ENCODE measurements around the gene BABAM2.
A peak's percentile ranks its signal among the peaks of the same experiment; 100 is the strongest.

Gene BABAM2

GRCh38 chr2:28269019-28269784 is 378.7 kb downstream of the BABAM2 start:
- DNase-seq = no peak

GRCh38 chr2:28270456-28271152 is 380.1 kb downstream of the BABAM2 start:
- no peak for DNase-seq

- DNase-seq = no peak
Measured at GRCh38 chr2:28271231-28271918, 380.8 kb downstream of the BABAM2 start.

GRCh38 chr2:28271919-28272250 is 381.4 kb downstream of the BABAM2 start:
- DNase-seq = no peak

- DNase-seq = no peak
Measured at GRCh38 chr2:28273751-28274150, 383.2 kb downstream of the BABAM2 start.

- no peak for DNase-seq
Measured at GRCh38 chr2:28274911-28275685, 384.6 kb downstream of the BABAM2 start.

GRCh38 chr2:28276076-28276618 is 385.6 kb downstream of the BABAM2 start:
- peak; percentile 5 for DNase-seq

GRCh38 chr2:28276807-28277206 is 386.3 kb downstream of the BABAM2 start:
- DNase-seq = no peak

- peak; percentile 2 for DNase-seq
Measured at GRCh38 chr2:28277466-28277865, 386.9 kb downstream of the BABAM2 start.

- no peak for DNase-seq
Measured at GRCh38 chr2:28279371-28279770, 388.8 kb downstream of the BABAM2 start.

GRCh38 chr2:28280619-28281018 is 390.1 kb downstream of the BABAM2 start:
- no peak for DNase-seq

GRCh38 chr2:28281739-28282138 is 391.2 kb downstream of the BABAM2 start:
- no peak for DNase-seq

GRCh38 chr2:28282248-28282647 is 391.7 kb downstream of the BABAM2 start:
- no peak for DNase-seq

- DNase-seq = no peak
Measured at GRCh38 chr2:28282861-28283646, 392.5 kb downstream of the BABAM2 start.

- no peak for DNase-seq
Measured at GRCh38 chr2:28283861-28284260, 393.3 kb downstream of the BABAM2 start.

GRCh38 chr2:28286678-28287077 is 396.1 kb downstream of the BABAM2 start:
- DNase-seq = no peak

- DNase-seq = no peak
Measured at GRCh38 chr2:28287256-28287915, 396.9 kb downstream of the BABAM2 start.

GRCh38 chr2:28288620-28289019 is 398.1 kb downstream of the BABAM2 start:
- DNase-seq = no peak

- DNase-seq = no peak
Measured at GRCh38 chr2:28291811-28292440, 401.4 kb downstream of the BABAM2 start.

GRCh38 chr2:28292491-28292890 is 402.0 kb downstream of the BABAM2 start:
- no peak for DNase-seq

GRCh38 chr2:28293416-28293815 is 402.9 kb downstream of the BABAM2 start:
- DNase-seq = no peak
